SH-SY5Y (cell line): Measurements from ENCODE around the gene GUCY1A2.

Experiments
- GATA2 ChIP-seq: IDR thresholded peaks from 2 replicates; pipeline ENCODE4 v1.6.1; 2011; ENCODE audit warnings: mild to moderate bottlenecking, low read depth, low read length
- GATA3 ChIP-seq: IDR thresholded peaks from 2 replicates; pipeline ENCODE4 v1.6.1; 2011; ENCODE audit warnings: low read depth, mild to moderate bottlenecking, low read length, moderate library complexity

GRCh38 chr11:106925245-106925644 lies 93.0 kb downstream of the GUCY1A2 start:
- TF ChIP-seq GATA2 = no peak
- TF ChIP-seq GATA3 = no peak
